ENCODE data around the gene SPINK6.

The SPINK6 gene

GRCh38 chr5:148221508-148221907 is 18.7 kb downstream of the SPINK6 start:
- DNase-seq = no peak

GRCh38 chr5:148224117-148224742 is 21.4 kb downstream of the SPINK6 start:
- no peak for DNase-seq

GRCh38 chr5:148228392-148228984 is 25.6 kb downstream of the SPINK6 start:
- no peak for DNase-seq

- DNase-seq = no peak
These were observed 27.0 kb downstream of the SPINK6 start for GRCh38 chr5:148229840-148230239.

GRCh38 chr5:148230240-148230639 is 27.4 kb downstream of the SPINK6 start:
- no peak for DNase-seq

GRCh38 chr5:148237785-148238417 is 35.1 kb downstream of the SPINK6 start:
- no peak for DNase-seq

GRCh38 chr5:148238418-148238794 is 35.6 kb downstream of the SPINK6 start, which contains the start of gene MARCOL:
Gene MARCOL (plus strand): TSS chr5:148238525. CDS start chr5:148238598, 73 bp downstream.
- DNase-seq = no peak

- DNase-seq = no peak
These were observed 46.1 kb downstream of the SPINK6 start for GRCh38 chr5:148248894-148249293.

- no peak for DNase-seq
These were observed 52.6 kb downstream of the SPINK6 start for GRCh38 chr5:148255456-148255855.

GRCh38 chr5:148259288-148259687 is 56.4 kb downstream of the SPINK6 start:
- DNase-seq = no peak

- no peak for DNase-seq
These were observed 58.4 kb downstream of the SPINK6 start for GRCh38 chr5:148261221-148261620.

Data from amygdala (tissue), 56 donors.